ENCODE results near the gene NOS3. TPM values are rescaled to one million over a fixed set of nuclear protein-coding genes. Genes with fewer than 3 reads are reported as not detected.

The NOS3 gene
- total RNA-seq, 1 donor from 2014 or later, result 1.8 TPM

GRCh38 chr7:151014950-151015349 lies 24.1 kb downstream of the NOS3 start:
- no peak overlapping the region for H3K4me3 Mint-ChIP-seq (ENCODE audit: unreplicated experiment)
- no peaks in the 10 kb centered on the region for H3K36me3 ChIP-seq (ENCODE audit: insufficient read depth, low read length)
- no peaks in the 10 kb centered on the region for H4K20me1 ChIP-seq (ENCODE audit: insufficient read depth, low read length)
- no peak overlapping the region for H2AFZ ChIP-seq (ENCODE audit: low read depth, low read length)
- peaks cover 2% of the 10 kb centered on the region for H3K9me3 Mint-ChIP-seq (ENCODE audit: unreplicated experiment)
- no peak overlapping the region for H3K27ac ChIP-seq (ENCODE audit: low read depth, low read length)
- peaks cover 25% of the 10 kb centered on the region for H3K4me1 ChIP-seq (ENCODE audit: insufficient read depth, low read length)
- H3K79me2 ChIP-seq (ENCODE audit: insufficient read depth, low read length), result no peaks in the 10 kb centered on the region
- no peak overlapping the region for H3K9ac ChIP-seq (ENCODE audit: low read length)
- peaks cover 15% of the 10 kb centered on the region for H3K4me1 Mint-ChIP-seq (ENCODE audit: low read depth, unreplicated experiment)
- FAIRE-seq, result no peak
- peaks cover 55% of the 10 kb centered on the region for H3K27me3 Mint-ChIP-seq (ENCODE audit: low read depth, unreplicated experiment)
- peaks cover 21% of the 10 kb centered on the region for H3K27me3 ChIP-seq (ENCODE audit: insufficient read depth, low read length)
- no peak for DNase-seq (ENCODE audit: low read depth)
- H3K27ac Mint-ChIP-seq (ENCODE audit: unreplicated experiment), result no peak overlapping the region
- H3K9me3 ChIP-seq (ENCODE audit: insufficient read depth, low read depth, low read length), result no peaks in the 10 kb centered on the region
- peaks cover 12% of the 10 kb centered on the region for H3K36me3 Mint-ChIP-seq (ENCODE audit: low read depth, unreplicated experiment)
- TF ChIP-seq CTCF (IDR thresholded peaks at IDR 0.05; ENCODE audit: insufficient read depth, low read depth, low read length) (no peak), EZH2 (IDR thresholded peaks at IDR 0.05; ENCODE audit: insufficient read depth, low read length) (no peak)
- H3K4me2 ChIP-seq (ENCODE audit: low read length), result no peak overlapping the region
- no peak overlapping the region for H3K4me3 ChIP-seq (ENCODE audit: insufficient read depth, low read depth, low read length)

DNA sequence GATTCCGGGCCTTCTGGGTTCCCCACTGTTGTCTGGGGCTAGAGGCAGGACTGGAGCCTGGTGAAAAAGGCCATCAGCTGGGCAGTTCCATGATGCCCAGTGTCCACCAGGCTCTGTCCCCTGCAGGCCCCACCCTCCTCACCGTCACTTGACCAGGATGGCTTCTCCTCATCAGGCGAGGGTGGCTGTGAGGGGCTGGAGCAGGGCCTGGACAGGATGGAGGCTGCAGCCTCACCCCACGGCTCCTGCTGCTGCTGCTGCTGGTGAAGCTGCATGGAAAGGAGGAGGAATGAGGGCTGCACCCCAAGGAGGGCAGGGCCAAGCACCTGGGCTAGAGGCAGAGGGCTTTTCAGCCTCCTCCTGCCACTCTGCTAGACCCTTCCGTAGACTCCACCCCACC lies 25.1 kb downstream of the NOS3 start:
- Histone ChIP-seq H3K9me3 (ENCODE audit: insufficient read depth, low read depth, low read length) (no peaks in the 10 kb centered on the region), H2AFZ (ENCODE audit: low read depth, low read length) (no peak overlapping the region), H3K27ac (ENCODE audit: low read depth, low read length) (no peak overlapping the region), H3K27me3 (ENCODE audit: insufficient read depth, low read length) (peaks cover 31% of the 10 kb centered on the region), H3K36me3 (ENCODE audit: insufficient read depth, low read length) (no peaks in the 10 kb centered on the region), H3K79me2 (ENCODE audit: insufficient read depth, low read length) (no peaks in the 10 kb centered on the region), H3K4me3 (ENCODE audit: insufficient read depth, low read depth, low read length) (no peak overlapping the region), H3K4me2 (ENCODE audit: low read length) (no peak overlapping the region), H4K20me1 (ENCODE audit: insufficient read depth, low read length) (no peaks in the 10 kb centered on the region), H3K4me1 (ENCODE audit: insufficient read depth, low read length) (peaks cover 20% of the 10 kb centered on the region), H3K9ac (ENCODE audit: low read length) (no peak overlapping the region)
- Mint-ChIP-seq H3K4me3 (ENCODE audit: unreplicated experiment) (no peak overlapping the region), H3K4me1 (ENCODE audit: low read depth, unreplicated experiment) (peaks cover 11% of the 10 kb centered on the region), H3K36me3 (ENCODE audit: low read depth, unreplicated experiment) (peaks cover 12% of the 10 kb centered on the region), H3K27ac (ENCODE audit: unreplicated experiment) (no peak overlapping the region), H3K27me3 (ENCODE audit: low read depth, unreplicated experiment) (peaks cover 57% of the 10 kb centered on the region), H3K9me3 (ENCODE audit: unreplicated experiment) (peaks cover 2% of the 10 kb centered on the region)
- DNase-seq (ENCODE audit: low read depth) (no peak), FAIRE-seq (no peak)
- TF ChIP-seq EZH2 (IDR thresholded peaks at IDR 0.05; ENCODE audit: insufficient read depth, low read length) (no peak), CTCF (IDR thresholded peaks at IDR 0.05; ENCODE audit: insufficient read depth, low read depth, low read length) (no peak)

DNA sequence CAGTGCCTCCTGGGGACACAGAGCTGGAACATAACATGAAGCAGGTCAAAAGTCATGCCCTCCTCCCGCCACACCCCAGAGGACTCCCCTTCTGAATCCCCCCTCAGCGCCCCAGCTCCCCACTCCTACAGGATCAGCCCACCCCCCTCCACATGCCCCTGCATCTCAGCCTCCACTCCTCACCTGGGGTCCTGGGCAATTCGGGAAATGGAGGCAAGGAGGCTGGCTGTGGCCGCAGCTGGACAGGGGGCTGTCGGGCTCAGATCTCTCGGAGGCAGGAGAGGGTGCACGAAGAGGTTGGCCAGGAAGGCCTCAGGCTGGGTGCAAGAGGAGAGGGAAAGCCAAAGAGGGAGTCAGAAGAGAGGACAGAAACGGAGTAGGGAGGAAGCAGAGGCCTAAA lies 25.7 kb downstream of the NOS3 start:
- Mint-ChIP-seq H3K4me3 (ENCODE audit: unreplicated experiment) (no peak overlapping the region), H3K27ac (ENCODE audit: unreplicated experiment) (no peak overlapping the region), H3K4me1 (ENCODE audit: low read depth, unreplicated experiment) (peaks cover 9% of the 10 kb centered on the region), H3K36me3 (ENCODE audit: low read depth, unreplicated experiment) (peaks cover 12% of the 10 kb centered on the region), H3K9me3 (ENCODE audit: unreplicated experiment) (peaks cover 2% of the 10 kb centered on the region), H3K27me3 (ENCODE audit: low read depth, unreplicated experiment) (peaks cover 60% of the 10 kb centered on the region)
- TF ChIP-seq EZH2 (IDR thresholded peaks at IDR 0.05; ENCODE audit: insufficient read depth, low read length) (no peak), CTCF (IDR thresholded peaks at IDR 0.05; ENCODE audit: insufficient read depth, low read depth, low read length) (no peak)
- Histone ChIP-seq H3K27ac (ENCODE audit: low read depth, low read length) (no peak overlapping the region), H2AFZ (ENCODE audit: low read depth, low read length) (no peak overlapping the region), H3K4me3 (ENCODE audit: insufficient read depth, low read depth, low read length) (no peak overlapping the region), H3K9ac (ENCODE audit: low read length) (no peak overlapping the region), H3K4me2 (ENCODE audit: low read length) (no peak overlapping the region), H3K79me2 (ENCODE audit: insufficient read depth, low read length) (no peaks in the 10 kb centered on the region), H3K27me3 (ENCODE audit: insufficient read depth, low read length) (peaks cover 33% of the 10 kb centered on the region), H3K9me3 (ENCODE audit: insufficient read depth, low read depth, low read length) (no peaks in the 10 kb centered on the region), H3K4me1 (ENCODE audit: insufficient read depth, low read length) (peaks cover 20% of the 10 kb centered on the region), H4K20me1 (ENCODE audit: insufficient read depth, low read length) (no peaks in the 10 kb centered on the region), H3K36me3 (ENCODE audit: insufficient read depth, low read length) (no peaks in the 10 kb centered on the region)
- DNase-seq (ENCODE audit: low read depth), result no peak
- no peak for FAIRE-seq

Data from astrocyte (in vitro differentiated cells and primary cell).